TTC549 (cell line): ENCODE data around the gene SEMA3E.

Experiments
- FAIRE-seq: peaks from 2 replicates; lab custom pipeline; 2012; peaks lifted over from hg19 to GRCh38; lab: Jason Lieb, UNC

The SEMA3E gene

GRCh38 chr7:83339907-83340306 lies 309.0 kb downstream of the SEMA3E start:
- no peak for FAIRE-seq

GRCh38 chr7:83338277-83338950 lies 310.5 kb downstream of the SEMA3E start:
- FAIRE-seq: no peak

- FAIRE-seq: no peak
These were observed 311.9 kb downstream of the SEMA3E start for GRCh38 chr7:83337050-83337449.

GRCh38 chr7:83326223-83326622 lies 322.7 kb downstream of the SEMA3E start:
- no peak for FAIRE-seq

GRCh38 chr7:83325083-83325482 lies 323.9 kb downstream of the SEMA3E start:
- no peak for FAIRE-seq

- no peak for FAIRE-seq
These were observed 324.3 kb downstream of the SEMA3E start for GRCh38 chr7:83324596-83324995.

- FAIRE-seq: no peak
These were observed 327.9 kb downstream of the SEMA3E start for GRCh38 chr7:83321011-83321410.

- peak; percentile 22 for FAIRE-seq
These were observed 335.0 kb downstream of the SEMA3E start for GRCh38 chr7:83313931-83314330.
